B cell (primary cell): ENCODE results near the gene DCHS1.

Experiments used
- EZH2 ChIP-seq: IDR thresholded peaks from 2 replicates; pipeline ENCODE4 v1.6.1; 2012; ENCODE audit warnings: borderline replicate concordance, low read depth, mild to moderate bottlenecking, moderate library complexity, low read length; ENCODE audit not compliant: insufficient read depth, poor library complexity, severe bottlenecking
- TF ChIP-seq, protein P1 (sequence below): fragments of 200-600 bp; IDR thresholded peaks from one replicate; pipeline ENCODE4 v1.8.0; 2022; ENCODE audit warnings: antibody characterized with exemption, mild to moderate bottlenecking

DNA sequence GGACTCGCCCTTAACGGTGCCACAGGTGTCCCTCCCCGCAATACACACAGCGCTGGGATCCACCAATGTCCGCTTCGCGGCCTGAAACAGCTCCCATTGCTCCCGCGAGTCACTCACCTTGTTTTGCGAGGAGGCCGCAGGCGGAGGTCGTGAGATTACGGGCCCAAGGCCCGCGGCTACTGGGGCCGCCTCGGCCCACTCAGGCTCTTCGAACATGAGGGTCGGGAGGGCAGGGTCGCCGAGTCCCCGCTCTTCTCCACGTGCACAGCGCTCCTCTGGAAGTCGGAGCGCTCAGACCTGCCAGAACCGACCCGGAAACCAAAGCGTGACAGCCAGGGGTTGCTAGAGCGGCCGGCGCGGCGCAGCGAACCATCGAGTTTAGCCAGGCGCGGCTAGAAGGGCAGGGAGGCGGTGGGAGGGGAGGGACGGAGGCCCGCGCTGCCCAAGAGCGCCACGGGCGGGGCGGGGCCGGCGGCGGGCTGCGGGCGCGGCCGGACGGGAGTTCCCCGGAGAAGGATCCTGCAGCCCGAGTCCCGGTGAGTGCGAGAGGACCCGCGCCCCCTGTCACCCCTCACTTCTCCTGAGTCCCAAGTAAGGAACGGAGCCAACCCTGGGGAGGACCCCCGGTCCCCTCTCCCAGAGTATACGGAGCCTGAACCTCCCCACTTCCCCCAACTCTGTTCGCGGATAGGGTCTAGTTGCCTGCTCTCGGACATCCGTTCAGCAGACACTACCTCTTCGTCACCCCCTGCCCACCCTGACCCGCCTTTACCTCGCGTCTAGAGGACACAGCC lies 52.1 kb downstream of the DCHS1 start, which contains the start of the genes ILK and RRP8:
- TF ChIP-seq, protein P1, sequence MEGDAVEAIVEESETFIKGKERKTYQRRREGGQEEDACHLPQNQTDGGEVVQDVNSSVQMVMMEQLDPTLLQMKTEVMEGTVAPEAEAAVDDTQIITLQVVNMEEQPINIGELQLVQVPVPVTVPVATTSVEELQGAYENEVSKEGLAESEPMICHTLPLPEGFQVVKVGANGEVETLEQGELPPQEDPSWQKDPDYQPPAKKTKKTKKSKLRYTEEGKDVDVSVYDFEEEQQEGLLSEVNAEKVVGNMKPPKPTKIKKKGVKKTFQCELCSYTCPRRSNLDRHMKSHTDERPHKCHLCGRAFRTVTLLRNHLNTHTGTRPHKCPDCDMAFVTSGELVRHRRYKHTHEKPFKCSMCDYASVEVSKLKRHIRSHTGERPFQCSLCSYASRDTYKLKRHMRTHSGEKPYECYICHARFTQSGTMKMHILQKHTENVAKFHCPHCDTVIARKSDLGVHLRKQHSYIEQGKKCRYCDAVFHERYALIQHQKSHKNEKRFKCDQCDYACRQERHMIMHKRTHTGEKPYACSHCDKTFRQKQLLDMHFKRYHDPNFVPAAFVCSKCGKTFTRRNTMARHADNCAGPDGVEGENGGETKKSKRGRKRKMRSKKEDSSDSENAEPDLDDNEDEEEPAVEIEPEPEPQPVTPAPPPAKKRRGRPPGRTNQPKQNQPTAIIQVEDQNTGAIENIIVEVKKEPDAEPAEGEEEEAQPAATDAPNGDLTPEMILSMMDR = peak; percentile 8
- no peak for TF ChIP-seq EZH2
